ENCODE measurements around the gene MYO6. TPM values are rescaled to one million over a fixed set of nuclear protein-coding genes. Genes with fewer than 3 reads are reported as not detected.

MYO6 gene
- total and polyA plus RNA-seq, 2 of the 8 experiments (the other 6 are each of a cell fraction or from before 2014, with no cell fraction given): 8.3 to 21.9 TPM

- TF ChIP-seq BCL11A (IDR thresholded peaks at IDR 0.05; ENCODE audit: low read depth in 2 of 2, low read length in 2 of 2): no peak
- no peak for TF ChIP-seq CHD1 (IDR thresholded peaks at IDR 0.05; ENCODE audit: low read depth, low read length)
- no peak for TF ChIP-seq SIX5 (IDR thresholded peaks at IDR 0.05; ENCODE audit: low read depth, low read length)
- TF ChIP-seq, protein P1, sequence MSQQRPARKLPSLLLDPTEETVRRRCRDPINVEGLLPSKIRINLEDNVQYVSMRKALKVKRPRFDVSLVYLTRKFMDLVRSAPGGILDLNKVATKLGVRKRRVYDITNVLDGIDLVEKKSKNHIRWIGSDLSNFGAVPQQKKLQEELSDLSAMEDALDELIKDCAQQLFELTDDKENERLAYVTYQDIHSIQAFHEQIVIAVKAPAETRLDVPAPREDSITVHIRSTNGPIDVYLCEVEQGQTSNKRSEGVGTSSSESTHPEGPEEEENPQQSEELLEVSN (IDR thresholded peaks at IDR 0.05): no peak
- TF ChIP-seq SP2 (IDR thresholded peaks at IDR 0.05; ENCODE audit: low read length): no peak
- no peak for TF ChIP-seq JUN (IDR thresholded peaks at IDR 0.05; ENCODE audit: low read depth, low read length)
- no peak for TF ChIP-seq KDM4A (IDR thresholded peaks at IDR 0.05; ENCODE audit: low read depth, low read length, severe bottlenecking)
- TF ChIP-seq SP1 (IDR thresholded peaks at IDR 0.05; ENCODE audit: low read depth, low read length): no peak
- no peak for TF ChIP-seq KDM5A (IDR thresholded peaks at IDR 0.05; ENCODE audit: low read length)
- no peak for TF ChIP-seq YY1 (IDR thresholded peaks at IDR 0.05; ENCODE audit: low read depth, low read length)
Observed at GRCh38 chr6:75933387-75933975, 184.4 kb downstream of the MYO6 start (continued).

Measured in H1 (cell line).